ENCODE results near the gene SPSB1. TPM values are rescaled to one million over a fixed set of nuclear protein-coding genes. Genes with fewer than 3 reads are reported as not detected.

The SPSB1 gene
- total RNA-seq, 1 donor from 2014 or later = 78.6 TPM

GRCh38 chr1:9263276-9263855 is 29.3 kb upstream of the SPSB1 start:
- Mint-ChIP-seq H3K4me1 (ENCODE audit: low read depth, unreplicated experiment) (peaks cover 13% of the 10 kb centered on the region), H3K27ac (ENCODE audit: unreplicated experiment) (no peak overlapping the region), H3K9me3 (ENCODE audit: unreplicated experiment) (peaks cover 9% of the 10 kb centered on the region), H3K27me3 (ENCODE audit: unreplicated experiment) (peaks cover 14% of the 10 kb centered on the region), H3K4me3 (ENCODE audit: unreplicated experiment) (no peak overlapping the region), H3K36me3 (ENCODE audit: unreplicated experiment) (peaks cover 11% of the 10 kb centered on the region)
- no peak for DNase-seq
- TF ChIP-seq CTCF (IDR thresholded peaks at IDR 0.05; ENCODE audit: partially characterized antibody, unreplicated experiment) = no peak

GRCh38 chr1:9263984-9264872 is 28.5 kb upstream of the SPSB1 start:
- Mint-ChIP-seq H3K9me3 (ENCODE audit: unreplicated experiment) (peaks cover 9% of the 10 kb centered on the region), H3K4me1 (ENCODE audit: low read depth, unreplicated experiment) (peaks cover 20% of the 10 kb centered on the region), H3K36me3 (ENCODE audit: unreplicated experiment) (peaks cover 11% of the 10 kb centered on the region), H3K27ac (ENCODE audit: unreplicated experiment) (no peak overlapping the region), H3K4me3 (ENCODE audit: unreplicated experiment) (no peak overlapping the region), H3K27me3 (ENCODE audit: unreplicated experiment) (peaks cover 14% of the 10 kb centered on the region)
- DNase-seq = no peak
- no peak for TF ChIP-seq CTCF (IDR thresholded peaks at IDR 0.05; ENCODE audit: partially characterized antibody, unreplicated experiment)

- no peak overlapping the region for H3K4me3 Mint-ChIP-seq (ENCODE audit: unreplicated experiment)
- H3K4me1 Mint-ChIP-seq (ENCODE audit: low read depth, unreplicated experiment) = peaks cover 25% of the 10 kb centered on the region
- peaks cover 6% of the 10 kb centered on the region for H3K36me3 Mint-ChIP-seq (ENCODE audit: unreplicated experiment)
- peaks cover 4% of the 10 kb centered on the region for H3K9me3 Mint-ChIP-seq (ENCODE audit: unreplicated experiment)
- TF ChIP-seq CTCF (IDR thresholded peaks at IDR 0.05; ENCODE audit: partially characterized antibody, unreplicated experiment) = no peak
- H3K27ac Mint-ChIP-seq (ENCODE audit: unreplicated experiment) = no peak overlapping the region
- no peak for DNase-seq
- H3K27me3 Mint-ChIP-seq (ENCODE audit: unreplicated experiment) = peaks cover 13% of the 10 kb centered on the region
Observed at GRCh38 chr1:9265037-9265436, 27.7 kb upstream of the SPSB1 start.

GRCh38 chr1:9265968-9266367 is 26.7 kb upstream of the SPSB1 start:
- H3K4me3 Mint-ChIP-seq (ENCODE audit: unreplicated experiment) = no peak overlapping the region
- H3K9me3 Mint-ChIP-seq (ENCODE audit: unreplicated experiment) = peaks cover 4% of the 10 kb centered on the region
- H3K4me1 Mint-ChIP-seq (ENCODE audit: low read depth, unreplicated experiment) = peaks cover 31% of the 10 kb centered on the region
- no peak overlapping the region for H3K27ac Mint-ChIP-seq (ENCODE audit: unreplicated experiment)
- H3K36me3 Mint-ChIP-seq (ENCODE audit: unreplicated experiment) = no peaks in the 10 kb centered on the region
- TF ChIP-seq CTCF (IDR thresholded peaks at IDR 0.05; ENCODE audit: partially characterized antibody, unreplicated experiment) = no peak
- no peak for DNase-seq
- H3K27me3 Mint-ChIP-seq (ENCODE audit: unreplicated experiment) = peaks cover 13% of the 10 kb centered on the region

- H3K27me3 Mint-ChIP-seq (ENCODE audit: unreplicated experiment) = peaks cover 12% of the 10 kb centered on the region
- H3K4me3 Mint-ChIP-seq (ENCODE audit: unreplicated experiment) = peak overlapping the region; percentile 68
- H3K4me1 Mint-ChIP-seq (ENCODE audit: low read depth, unreplicated experiment) = peaks cover 38% of the 10 kb centered on the region
- no peaks in the 10 kb centered on the region for H3K36me3 Mint-ChIP-seq (ENCODE audit: unreplicated experiment)
- no peak for DNase-seq
- peak; percentile 48 for TF ChIP-seq CTCF (IDR thresholded peaks at IDR 0.05; ENCODE audit: partially characterized antibody, unreplicated experiment)
- peaks cover 2% of the 10 kb centered on the region for H3K9me3 Mint-ChIP-seq (ENCODE audit: unreplicated experiment)
- peak overlapping the region; percentile 64 for H3K27ac Mint-ChIP-seq (ENCODE audit: unreplicated experiment)
Observed at GRCh38 chr1:9267352-9267686, 25.4 kb upstream of the SPSB1 start.
